ENCODE results near the gene NAV3. TPM values are rescaled to one million over a fixed set of nuclear protein-coding genes. Genes with fewer than 3 reads are reported as not detected.

The NAV3 gene, protein sequence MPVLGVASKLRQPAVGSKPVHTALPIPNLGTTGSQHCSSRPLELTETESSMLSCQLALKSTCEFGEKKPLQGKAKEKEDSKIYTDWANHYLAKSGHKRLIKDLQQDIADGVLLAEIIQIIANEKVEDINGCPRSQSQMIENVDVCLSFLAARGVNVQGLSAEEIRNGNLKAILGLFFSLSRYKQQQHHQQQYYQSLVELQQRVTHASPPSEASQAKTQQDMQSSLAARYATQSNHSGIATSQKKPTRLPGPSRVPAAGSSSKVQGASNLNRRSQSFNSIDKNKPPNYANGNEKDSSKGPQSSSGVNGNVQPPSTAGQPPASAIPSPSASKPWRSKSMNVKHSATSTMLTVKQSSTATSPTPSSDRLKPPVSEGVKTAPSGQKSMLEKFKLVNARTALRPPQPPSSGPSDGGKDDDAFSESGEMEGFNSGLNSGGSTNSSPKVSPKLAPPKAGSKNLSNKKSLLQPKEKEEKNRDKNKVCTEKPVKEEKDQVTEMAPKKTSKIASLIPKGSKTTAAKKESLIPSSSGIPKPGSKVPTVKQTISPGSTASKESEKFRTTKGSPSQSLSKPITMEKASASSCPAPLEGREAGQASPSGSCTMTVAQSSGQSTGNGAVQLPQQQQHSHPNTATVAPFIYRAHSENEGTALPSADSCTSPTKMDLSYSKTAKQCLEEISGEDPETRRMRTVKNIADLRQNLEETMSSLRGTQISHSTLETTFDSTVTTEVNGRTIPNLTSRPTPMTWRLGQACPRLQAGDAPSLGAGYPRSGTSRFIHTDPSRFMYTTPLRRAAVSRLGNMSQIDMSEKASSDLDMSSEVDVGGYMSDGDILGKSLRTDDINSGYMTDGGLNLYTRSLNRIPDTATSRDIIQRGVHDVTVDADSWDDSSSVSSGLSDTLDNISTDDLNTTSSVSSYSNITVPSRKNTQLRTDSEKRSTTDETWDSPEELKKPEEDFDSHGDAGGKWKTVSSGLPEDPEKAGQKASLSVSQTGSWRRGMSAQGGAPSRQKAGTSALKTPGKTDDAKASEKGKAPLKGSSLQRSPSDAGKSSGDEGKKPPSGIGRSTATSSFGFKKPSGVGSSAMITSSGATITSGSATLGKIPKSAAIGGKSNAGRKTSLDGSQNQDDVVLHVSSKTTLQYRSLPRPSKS (N-terminal part only)
- under 1 TPM in 1 of 2 donors, not detected in 1; 0.08 TPM for total RNA-seq
- 0 to 0.60 reads per million in 2 donors for total RNA-seq

DNA sequence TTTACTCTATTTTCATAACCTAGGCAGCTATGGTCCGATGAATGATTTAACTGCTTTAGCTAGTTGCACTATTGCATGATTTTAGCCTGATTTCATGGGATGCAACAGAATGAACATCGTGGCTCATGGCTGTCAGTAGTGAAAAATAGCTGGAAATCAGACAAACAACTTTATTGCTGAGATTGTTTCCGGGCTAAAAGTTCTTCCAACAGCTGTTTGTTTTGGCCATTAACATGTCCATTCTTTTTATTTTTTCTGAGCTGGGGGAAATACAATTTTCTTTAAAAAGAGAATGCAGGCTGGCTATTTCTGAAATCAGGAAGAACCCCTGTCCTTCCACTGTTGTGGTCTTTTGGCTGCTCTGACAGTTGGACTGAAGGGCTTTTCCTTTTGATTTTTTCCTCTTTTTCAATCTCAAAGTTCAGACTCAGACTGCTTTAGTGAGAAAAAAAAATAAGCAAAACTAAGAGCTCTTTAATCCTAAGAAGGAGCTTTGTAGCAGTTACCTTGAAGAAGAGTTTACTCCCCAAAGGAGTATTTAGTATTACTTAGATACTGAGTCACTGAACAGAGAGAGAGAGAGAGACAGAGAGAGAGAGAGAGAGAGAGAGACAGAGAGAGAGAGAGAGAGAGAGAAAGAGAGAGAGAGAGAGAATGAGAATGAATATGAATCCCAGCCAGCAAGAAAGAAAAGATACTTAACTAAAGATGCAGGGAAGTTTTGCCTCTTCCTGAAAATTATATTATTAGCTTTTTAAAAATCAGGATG, at the start of gene NAV3:
Gene NAV3 (plus strand): TSS at position 312 of the 769 bp plus-strand sequence. CDS start 568 bp downstream, outside the sequence.
- Mint-ChIP-seq H3K36me3 (ENCODE audit: low read depth) (no peaks in the 10 kb centered on the region), H3K4me3 (no peak within 1 kb of the TSS), H3K27me3 (no peaks in the 10 kb centered on the region), H3K4me1 (no peaks in the 10 kb centered on the region), H3K27ac (no peak within 1 kb of the TSS)
- H3K9me3 ChIP-seq (ENCODE audit: control insufficient read depth, low read length, poor library complexity, severe bottlenecking), result no peaks in the 10 kb centered on the region
- DNase-seq, result no peak
- no peak for ATAC-seq

DNA sequence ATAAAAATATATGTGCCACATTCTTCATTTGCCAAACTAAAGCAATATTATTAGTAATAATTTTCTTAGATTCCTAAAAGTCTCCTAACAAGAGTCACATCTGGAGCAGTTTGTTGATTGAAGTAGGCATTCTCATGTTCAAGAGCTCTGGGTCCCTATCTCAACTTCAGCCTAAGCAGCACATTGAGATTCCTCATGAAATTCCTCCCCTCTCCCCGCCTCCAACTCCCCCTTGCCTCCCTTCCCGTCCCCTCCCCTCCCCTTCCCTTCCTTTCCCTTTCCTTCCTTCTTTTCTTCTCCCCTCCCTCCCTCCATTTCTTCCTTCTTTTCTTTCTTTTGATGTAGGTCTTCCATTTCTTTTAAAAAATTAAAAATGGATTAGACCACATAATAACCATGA, 48.7 kb upstream of the NAV3 start:
- Mint-ChIP-seq H3K4me1 (no peaks in the 10 kb centered on the region), H3K4me3 (no peak overlapping the region), H3K27me3 (no peaks in the 10 kb centered on the region), H3K36me3 (ENCODE audit: low read depth) (no peaks in the 10 kb centered on the region), H3K27ac (no peak overlapping the region)
- H3K9me3 ChIP-seq (ENCODE audit: control insufficient read depth, low read length, poor library complexity, severe bottlenecking), result no peaks in the 10 kb centered on the region
- ATAC-seq, result no peak
- DNase-seq, result no peak

DNA sequence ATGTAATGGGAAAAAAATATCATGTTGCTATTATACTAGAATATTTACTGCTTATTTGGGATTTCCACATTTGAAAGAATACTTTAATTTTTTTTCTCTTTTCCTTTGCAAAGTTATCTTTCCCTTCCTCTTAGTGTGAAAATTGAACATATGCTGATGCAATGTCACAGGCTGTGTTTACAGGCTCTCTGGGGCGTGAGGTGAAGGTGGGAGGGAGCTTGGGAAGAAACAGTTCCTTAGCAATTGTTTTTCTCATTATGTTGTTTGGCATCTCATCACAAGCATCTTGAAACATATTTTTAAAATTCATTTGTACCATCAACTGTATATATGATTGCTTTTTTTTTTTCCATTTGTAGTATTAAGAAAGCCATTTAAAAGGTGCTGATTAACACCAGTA, 47.9 kb upstream of the NAV3 start:
- no peaks in the 10 kb centered on the region for H3K27me3 Mint-ChIP-seq
- H3K4me3 Mint-ChIP-seq, result no peak overlapping the region
- no peaks in the 10 kb centered on the region for H3K9me3 ChIP-seq (ENCODE audit: control insufficient read depth, low read length, poor library complexity, severe bottlenecking)
- no peak overlapping the region for H3K27ac Mint-ChIP-seq
- ATAC-seq (no peak), DNase-seq (no peak)
- H3K36me3 Mint-ChIP-seq (ENCODE audit: low read depth), result no peaks in the 10 kb centered on the region
- H3K4me1 Mint-ChIP-seq, result no peaks in the 10 kb centered on the region

DNA sequence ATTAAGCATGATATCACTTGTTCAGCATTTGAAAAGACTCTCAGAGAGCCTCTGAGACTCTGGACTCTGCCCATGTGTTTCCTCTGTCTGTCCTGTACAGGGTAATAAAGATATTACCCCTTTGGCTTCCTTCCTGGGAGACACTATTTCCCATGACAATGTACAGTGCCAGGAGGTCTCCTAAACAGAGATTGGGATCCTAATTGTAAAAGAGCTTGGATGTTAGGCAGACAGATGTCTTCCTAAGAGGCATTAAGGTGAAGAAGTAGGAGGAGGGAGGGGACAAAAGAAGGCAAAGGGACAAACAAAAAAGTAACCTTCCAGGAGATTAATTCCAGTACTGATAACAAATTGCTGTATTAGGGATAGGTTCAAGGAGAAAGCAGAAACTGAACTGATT, 45.5 kb upstream of the NAV3 start:
- Mint-ChIP-seq H3K27ac (no peak overlapping the region), H3K4me1 (no peaks in the 10 kb centered on the region), H3K4me3 (no peak overlapping the region), H3K36me3 (ENCODE audit: low read depth) (no peaks in the 10 kb centered on the region), H3K27me3 (no peaks in the 10 kb centered on the region)
- ATAC-seq, result no peak
- no peaks in the 10 kb centered on the region for H3K9me3 ChIP-seq (ENCODE audit: control insufficient read depth, low read length, poor library complexity, severe bottlenecking)
- DNase-seq, result no peak

DNA sequence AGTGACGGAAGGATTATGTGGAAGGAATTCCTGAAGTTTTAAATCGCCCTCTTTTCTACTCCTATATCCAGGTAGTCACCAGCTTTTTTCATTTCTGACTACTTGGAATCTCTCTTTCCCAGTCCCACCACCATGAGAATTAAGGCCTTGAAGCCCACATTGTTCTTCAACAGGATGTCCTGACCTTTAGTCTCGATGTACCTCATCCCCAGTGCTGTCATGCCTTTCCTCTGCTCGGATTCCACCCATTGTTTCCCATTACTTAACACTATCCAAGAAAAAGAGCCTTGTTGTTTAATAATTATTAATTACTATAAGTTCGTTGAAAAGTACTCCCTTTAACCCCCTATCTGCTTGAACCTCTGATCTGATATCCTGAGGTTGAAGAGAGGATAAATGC, 44.0 kb upstream of the NAV3 start:
- H3K4me1 Mint-ChIP-seq, result no peaks in the 10 kb centered on the region
- H3K27ac Mint-ChIP-seq, result no peak overlapping the region
- ATAC-seq (no peak), DNase-seq (no peak)
- no peaks in the 10 kb centered on the region for H3K27me3 Mint-ChIP-seq
- no peak overlapping the region for H3K4me3 Mint-ChIP-seq
- no peaks in the 10 kb centered on the region for H3K9me3 ChIP-seq (ENCODE audit: control insufficient read depth, low read length, poor library complexity, severe bottlenecking)
- H3K36me3 Mint-ChIP-seq (ENCODE audit: low read depth), result no peaks in the 10 kb centered on the region

DNA sequence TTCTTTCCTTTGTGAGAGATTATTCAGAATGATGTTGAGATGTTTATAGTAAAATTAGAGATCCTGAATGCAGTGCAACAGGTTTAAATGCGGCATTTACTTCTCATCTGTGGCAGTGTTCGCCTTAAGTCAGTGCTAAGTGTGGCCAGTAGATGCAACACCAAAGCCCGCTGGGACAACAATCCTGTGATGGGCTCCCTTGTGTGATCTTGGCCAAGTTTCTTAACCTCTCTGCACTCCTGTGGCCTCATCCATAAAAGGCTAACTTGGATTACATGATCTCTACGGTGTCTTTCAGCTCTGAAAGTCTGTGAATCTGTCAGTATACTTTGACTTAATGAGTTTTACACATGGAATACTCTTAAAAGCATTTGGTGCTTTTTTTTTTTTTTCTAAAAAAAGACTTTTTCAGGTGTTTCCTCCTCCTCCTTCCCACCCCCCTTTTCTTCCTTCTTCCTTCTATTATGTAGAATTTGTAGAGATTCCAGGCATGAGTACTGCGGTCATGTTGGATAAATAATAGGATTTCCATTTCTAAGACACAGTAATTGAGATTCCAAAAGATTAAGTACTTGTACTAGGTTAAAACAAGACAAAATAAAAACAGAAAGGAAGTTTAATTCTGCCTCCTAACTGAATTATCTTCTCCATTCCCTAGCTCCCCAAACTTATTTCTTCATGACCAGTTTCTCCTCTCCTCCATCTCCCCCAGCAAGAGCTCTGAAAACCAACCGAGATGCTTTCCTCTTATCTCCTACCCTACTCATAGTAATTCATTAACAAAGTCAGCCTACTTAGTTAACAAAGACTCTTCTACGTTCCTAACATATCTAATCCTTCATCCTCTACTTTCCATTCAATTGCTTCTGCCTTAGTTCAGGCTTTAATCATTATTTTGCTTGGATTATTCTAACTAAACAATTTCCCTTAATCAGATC, 42.2 kb upstream of the NAV3 start:
- H3K27ac Mint-ChIP-seq, result no peak overlapping the region
- H3K4me1 Mint-ChIP-seq, result no peaks in the 10 kb centered on the region
- H3K9me3 ChIP-seq (ENCODE audit: control insufficient read depth, low read length, poor library complexity, severe bottlenecking), result no peaks in the 10 kb centered on the region
- no peaks in the 10 kb centered on the region for H3K27me3 Mint-ChIP-seq
- H3K4me3 Mint-ChIP-seq, result no peak overlapping the region
- no peak for ATAC-seq
- no peaks in the 10 kb centered on the region for H3K36me3 Mint-ChIP-seq (ENCODE audit: low read depth)
- no peak for DNase-seq

DNA sequence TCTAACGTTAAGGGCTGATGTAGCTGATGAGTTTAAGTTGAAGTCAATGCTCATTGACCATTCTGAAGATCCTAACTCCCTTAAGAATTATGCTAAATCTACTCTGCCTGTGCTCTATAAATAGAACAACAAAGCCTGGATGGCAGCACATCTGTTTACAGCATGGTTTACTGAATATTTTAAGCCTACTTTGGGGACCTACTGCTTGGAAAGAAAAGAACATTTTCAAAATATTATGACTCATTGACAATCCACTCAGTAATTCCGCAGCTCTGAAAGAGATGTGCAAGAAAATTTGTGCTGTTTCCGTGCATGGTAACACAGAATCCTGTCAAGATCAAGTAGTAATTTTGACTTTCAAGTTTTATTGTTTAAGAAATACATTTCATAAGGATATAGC, 35.0 kb upstream of the NAV3 start:
- no peaks in the 10 kb centered on the region for H3K9me3 ChIP-seq (ENCODE audit: control insufficient read depth, low read length, poor library complexity, severe bottlenecking)
- Mint-ChIP-seq H3K4me3 (no peak overlapping the region), H3K4me1 (no peaks in the 10 kb centered on the region), H3K27me3 (no peaks in the 10 kb centered on the region), H3K27ac (no peak overlapping the region), H3K36me3 (ENCODE audit: low read depth) (no peaks in the 10 kb centered on the region)
- ATAC-seq, result no peak
- DNase-seq, result no peak

DNA sequence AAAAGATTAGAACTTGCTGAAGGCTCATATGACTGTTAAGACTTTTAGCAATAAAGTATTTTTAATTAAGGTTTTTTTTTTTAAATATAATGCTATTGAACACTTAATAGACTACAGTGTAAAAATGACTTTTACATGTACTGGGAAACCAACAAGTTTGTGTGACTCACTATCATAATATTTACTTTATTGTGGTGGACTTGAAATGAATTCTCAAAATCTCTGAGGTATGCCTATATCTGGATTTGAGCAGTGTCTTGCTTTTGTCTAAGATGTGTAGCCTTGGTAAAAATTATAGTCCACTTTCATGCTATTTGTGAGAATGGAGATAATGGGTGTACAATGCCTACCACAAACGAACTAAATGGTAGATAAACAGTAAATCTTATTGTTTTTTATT, 33.9 kb upstream of the NAV3 start:
- H3K9me3 ChIP-seq (ENCODE audit: control insufficient read depth, low read length, poor library complexity, severe bottlenecking), result no peaks in the 10 kb centered on the region
- no peak overlapping the region for H3K27ac Mint-ChIP-seq
- no peak for ATAC-seq
- no peaks in the 10 kb centered on the region for H3K36me3 Mint-ChIP-seq (ENCODE audit: low read depth)
- no peak for DNase-seq
- H3K4me1 Mint-ChIP-seq, result no peaks in the 10 kb centered on the region
- H3K27me3 Mint-ChIP-seq, result no peaks in the 10 kb centered on the region
- H3K4me3 Mint-ChIP-seq, result no peak overlapping the region

DNA sequence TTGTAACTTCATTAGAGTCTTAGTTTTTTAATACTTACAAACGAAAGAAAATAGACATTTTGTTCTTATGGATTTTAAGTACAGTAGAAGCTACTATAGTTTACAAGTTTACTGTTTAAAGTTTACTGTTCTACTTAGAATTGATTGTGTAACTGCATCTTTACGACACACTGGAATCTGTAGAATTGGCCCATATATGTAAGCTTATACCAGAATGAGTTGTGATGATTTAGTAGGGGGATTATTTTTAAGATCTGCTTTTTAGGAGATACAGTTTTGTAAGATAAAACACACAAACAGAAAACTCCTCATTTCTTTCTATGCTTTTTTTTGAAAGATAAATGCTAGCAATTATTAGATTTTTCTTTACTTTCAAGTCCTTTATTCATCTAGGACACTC, 30.2 kb upstream of the NAV3 start:
- ATAC-seq (no peak), DNase-seq (no peak)
- Mint-ChIP-seq H3K4me3 (no peak overlapping the region), H3K36me3 (ENCODE audit: low read depth) (no peaks in the 10 kb centered on the region), H3K27ac (no peak overlapping the region), H3K27me3 (no peaks in the 10 kb centered on the region), H3K4me1 (no peaks in the 10 kb centered on the region)
- no peaks in the 10 kb centered on the region for H3K9me3 ChIP-seq (ENCODE audit: control insufficient read depth, low read length, poor library complexity, severe bottlenecking)

DNA sequence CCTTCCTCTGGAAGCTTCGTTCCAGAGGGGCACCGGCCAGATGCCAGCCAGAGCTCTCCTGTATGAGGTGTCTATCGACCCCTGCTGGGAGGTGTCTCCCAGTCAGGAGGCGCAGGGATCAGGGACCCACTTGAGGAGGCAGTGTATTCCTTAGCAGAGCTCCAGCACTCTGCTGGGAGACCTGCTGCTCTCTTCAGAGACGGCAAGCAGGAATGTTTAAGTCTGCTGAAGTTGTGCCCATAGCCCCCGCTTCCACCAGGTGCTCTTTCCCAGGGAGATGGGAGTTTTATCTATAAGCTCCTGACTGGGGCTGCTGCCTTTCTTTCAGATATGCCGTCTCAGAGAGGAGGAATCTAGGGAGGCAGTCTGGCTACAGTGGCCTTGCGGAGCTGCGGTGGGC, 22.2 kb upstream of the NAV3 start:
- no peaks in the 10 kb centered on the region for H3K9me3 ChIP-seq (ENCODE audit: control insufficient read depth, low read length, poor library complexity, severe bottlenecking)
- ATAC-seq, result no peak
- no peak overlapping the region for H3K27ac Mint-ChIP-seq
- no peaks in the 10 kb centered on the region for H3K27me3 Mint-ChIP-seq
- no peak for DNase-seq
- H3K4me1 Mint-ChIP-seq, result no peaks in the 10 kb centered on the region
- no peak overlapping the region for H3K4me3 Mint-ChIP-seq
- no peaks in the 10 kb centered on the region for H3K36me3 Mint-ChIP-seq (ENCODE audit: low read depth)

DNA sequence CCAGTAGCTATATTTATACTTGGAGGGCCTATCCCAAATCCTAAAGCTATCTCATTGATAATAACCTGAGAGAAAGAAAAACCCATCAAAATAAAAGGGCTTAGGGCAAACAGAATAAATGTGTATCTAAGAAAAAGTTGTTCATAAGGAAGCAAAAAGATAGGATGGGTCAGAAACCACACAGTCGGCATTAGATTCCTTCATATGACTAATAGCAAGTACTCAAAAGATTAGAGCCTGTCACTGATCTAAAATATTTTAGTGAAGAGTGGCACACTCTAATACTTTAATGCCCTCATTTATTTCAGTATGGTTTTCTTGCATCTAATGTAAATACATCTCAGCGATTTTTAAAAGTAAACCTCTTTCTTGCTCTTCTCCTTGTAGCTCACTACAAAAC, 17.1 kb upstream of the NAV3 start:
- no peak overlapping the region for H3K27ac Mint-ChIP-seq
- no peaks in the 10 kb centered on the region for H3K27me3 Mint-ChIP-seq
- H3K36me3 Mint-ChIP-seq (ENCODE audit: low read depth), result no peaks in the 10 kb centered on the region
- H3K9me3 ChIP-seq (ENCODE audit: control insufficient read depth, low read length, poor library complexity, severe bottlenecking), result no peaks in the 10 kb centered on the region
- no peak overlapping the region for H3K4me3 Mint-ChIP-seq
- ATAC-seq, result no peak
- DNase-seq, result no peak
- H3K4me1 Mint-ChIP-seq, result no peaks in the 10 kb centered on the region

DNA sequence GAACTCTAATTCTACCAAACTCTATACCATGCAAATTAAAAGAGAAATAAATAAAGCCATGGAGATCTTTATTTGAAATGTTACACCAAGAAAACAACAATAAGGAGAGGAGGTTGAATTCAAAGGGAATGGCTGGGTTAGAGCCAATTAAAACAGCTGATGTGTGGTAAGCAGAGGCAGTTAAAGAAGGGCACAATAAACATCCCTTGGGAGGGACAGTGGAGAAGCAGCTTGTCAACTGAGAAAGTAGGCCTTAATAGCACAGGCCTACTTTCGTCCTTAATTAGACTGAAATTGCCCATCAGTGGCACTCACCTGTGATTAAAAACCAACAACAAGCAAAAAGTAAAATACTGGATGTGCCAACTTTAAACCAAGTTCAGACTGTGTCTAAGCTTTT, 16.3 kb upstream of the NAV3 start:
- Mint-ChIP-seq H3K36me3 (ENCODE audit: low read depth) (no peaks in the 10 kb centered on the region), H3K4me3 (no peak overlapping the region), H3K27ac (no peak overlapping the region), H3K4me1 (no peaks in the 10 kb centered on the region), H3K27me3 (no peaks in the 10 kb centered on the region)
- ATAC-seq (no peak), DNase-seq (no peak)
- no peaks in the 10 kb centered on the region for H3K9me3 ChIP-seq (ENCODE audit: control insufficient read depth, low read length, poor library complexity, severe bottlenecking)
